ENCODE measurements around the gene PBLD.
"Not testable (repeated sequence)": the region's sequence is repeated elsewhere in the genome, so short reads cannot be mapped to it uniquely, and the experiment has no call there.

Gene PBLD

GRCh38 chr10:68330852-68331454, 1.8 kb downstream of the PBLD start:
- no peak for DNase-seq

DNA sequence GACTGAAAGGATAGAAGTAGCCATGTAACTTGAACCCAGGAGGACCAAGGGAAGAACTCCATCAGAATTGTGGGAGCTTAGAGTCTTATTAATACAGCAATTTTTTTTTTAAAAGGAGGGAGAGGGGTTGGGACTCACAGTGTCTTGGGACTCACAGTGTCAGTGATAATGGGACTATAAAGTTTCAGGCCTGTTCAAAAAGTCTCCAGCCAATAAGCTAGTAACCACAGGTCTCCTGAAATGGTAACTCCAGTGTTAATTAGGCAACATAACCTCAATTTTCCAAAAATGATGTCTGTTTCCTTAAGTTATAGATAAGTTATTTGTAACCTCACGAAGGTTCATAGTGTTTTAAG, 3.2 kb downstream of the PBLD start:
- DNase-seq, result no peak

- DNase-seq, result no peak
Observed at GRCh38 chr10:68327889-68328786, 4.6 kb downstream of the PBLD start.

DNA sequence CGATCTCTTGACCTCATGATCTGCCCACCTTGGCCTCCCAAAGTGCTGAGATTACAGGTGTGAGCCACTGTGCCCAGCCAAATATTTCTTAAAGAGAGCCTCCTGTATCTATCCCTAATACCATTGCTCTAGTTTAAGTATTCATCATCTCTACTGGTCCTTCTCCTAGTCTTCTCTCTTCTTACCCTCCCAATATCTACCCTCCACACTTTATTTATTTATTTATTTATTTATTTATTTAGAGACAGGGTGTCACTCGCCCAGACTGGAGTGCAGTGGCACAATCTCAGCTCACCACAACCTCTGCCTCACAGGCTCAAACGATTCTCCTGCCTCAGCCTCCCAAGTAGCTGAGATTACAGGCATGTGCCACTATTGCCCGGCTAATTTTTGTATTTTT, 8.3 kb downstream of the PBLD start:
- not testable (repeated sequence) for DNase-seq

GRCh38 chr10:68318331-68319059, 14.2 kb downstream of the PBLD start:
- DNase-seq, result no peak

DNA sequence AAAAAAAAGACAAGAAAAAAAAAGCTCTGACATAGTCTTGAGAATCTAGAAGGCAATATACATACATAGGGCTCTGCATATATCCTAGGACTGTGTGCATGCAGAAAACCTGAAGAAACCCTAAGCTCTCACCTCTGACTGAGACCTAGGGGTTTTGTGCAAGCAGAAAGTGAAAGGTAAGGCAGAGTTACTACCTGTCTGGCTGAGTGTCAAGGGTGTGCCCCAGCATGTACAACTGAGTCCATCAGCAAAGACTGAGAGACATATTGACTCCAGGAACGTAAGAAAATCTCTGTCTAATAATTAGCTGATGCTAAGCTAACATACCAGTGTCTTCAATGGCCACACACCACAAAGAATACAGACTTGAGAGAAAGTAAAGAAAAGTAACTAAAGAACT, 17.1 kb downstream of the PBLD start:
- DNase-seq, result no peak

DNA sequence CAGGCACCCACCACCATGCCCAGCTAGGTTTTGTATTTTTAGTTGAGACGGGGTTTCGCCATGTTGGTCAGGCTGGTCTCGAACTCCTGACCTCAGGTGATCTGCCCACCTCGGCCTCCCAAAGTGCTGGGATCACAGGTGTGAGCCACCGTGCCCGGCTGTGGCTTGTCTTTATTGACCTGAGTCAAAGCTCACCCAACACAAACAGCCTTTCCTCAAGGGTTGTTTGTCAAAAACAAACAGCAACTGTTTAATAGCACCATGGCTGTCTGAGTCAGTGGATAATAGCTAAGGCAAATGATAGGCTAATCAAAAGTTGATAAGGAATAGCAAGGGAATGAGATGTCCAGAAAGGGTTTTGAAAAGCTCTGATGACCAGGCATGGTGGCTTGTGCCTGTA, 17.8 kb downstream of the PBLD start:
- DNase-seq, result not testable (repeated sequence)

DNA sequence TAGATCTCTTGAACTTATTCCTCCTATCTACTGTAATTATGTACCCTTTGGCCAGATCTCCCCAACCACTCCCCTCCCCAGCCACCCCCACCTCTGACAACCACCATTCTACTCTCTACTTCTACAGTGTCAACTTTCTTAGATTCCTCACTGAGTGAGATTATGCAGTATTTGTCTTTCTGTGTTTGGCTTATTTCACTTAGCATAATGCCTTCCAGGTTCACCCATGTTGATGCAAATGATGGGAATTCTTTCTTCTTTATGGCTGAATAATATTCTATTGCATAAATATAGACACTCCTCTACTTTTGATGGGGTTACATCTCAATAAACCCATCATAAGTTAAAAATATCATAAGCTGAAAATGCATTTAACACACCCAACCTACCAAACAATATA, 22.2 kb downstream of the PBLD start:
- DNase-seq, result no peak

DNA sequence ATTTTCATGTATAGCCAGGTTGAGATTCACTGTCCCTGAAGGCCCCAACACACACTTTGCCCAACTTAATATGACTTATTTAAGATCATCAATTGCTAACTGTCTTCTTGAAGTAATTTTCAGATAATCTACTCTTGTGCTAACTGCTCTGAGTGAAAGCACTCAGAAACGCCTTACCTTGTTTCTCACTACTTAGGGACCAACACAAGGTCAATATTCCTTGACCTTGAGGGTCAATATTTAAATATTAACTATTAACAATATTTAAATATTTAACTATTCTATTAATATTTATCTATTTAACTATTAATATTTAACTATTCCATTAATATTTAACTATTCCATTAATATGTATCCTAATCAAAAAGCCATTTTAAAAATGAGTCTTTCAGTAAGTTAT, 26.9 kb downstream of the PBLD start:
- no peak for DNase-seq

DNA sequence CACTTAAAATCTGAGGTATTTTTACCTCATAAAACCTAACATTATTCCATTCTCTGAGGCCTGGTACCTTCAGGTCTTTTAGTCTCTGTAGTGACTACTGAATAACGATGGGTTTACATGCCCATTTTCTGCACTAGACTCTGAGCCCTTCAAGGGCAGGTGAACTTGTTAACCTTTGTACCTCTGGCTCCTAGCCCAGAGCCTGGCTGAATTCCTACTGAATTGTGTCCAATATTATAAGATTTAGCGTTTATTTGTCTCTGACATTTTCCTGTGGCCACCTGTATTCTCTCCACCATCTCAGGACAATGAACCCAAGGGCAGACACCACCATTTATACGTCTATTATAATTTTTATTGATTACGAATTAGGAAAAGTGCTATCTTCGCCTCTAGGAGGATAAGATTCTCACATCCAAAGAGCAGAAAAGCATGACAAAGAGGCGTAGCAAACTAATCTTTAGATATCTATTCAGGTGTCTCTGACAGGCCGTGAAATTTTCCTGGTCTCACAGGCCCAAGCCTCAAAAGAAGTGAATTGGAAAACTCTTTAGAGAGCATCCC, 28.8 kb downstream of the PBLD start:
- DNase-seq, result no peak

DNA sequence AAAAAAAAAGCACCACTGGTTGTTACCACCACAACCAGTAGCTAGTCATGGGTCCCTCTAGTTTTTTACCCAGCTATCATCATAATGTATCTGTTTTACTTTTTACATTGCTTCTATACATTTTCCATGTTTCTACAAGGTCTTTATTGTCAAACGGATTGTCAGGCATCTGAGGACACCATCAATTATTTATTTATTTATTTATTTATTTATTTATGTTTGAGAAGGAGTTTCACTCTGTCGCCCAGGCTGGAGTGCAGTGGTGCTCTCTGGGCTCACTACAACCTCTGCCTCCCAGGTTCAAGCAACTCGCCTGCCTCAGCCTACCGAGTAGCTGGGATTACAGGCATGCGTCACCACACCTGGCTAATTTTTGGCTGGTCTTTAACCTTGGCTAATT, 29.9 kb downstream of the PBLD start:
- no peak for DNase-seq

DNA sequence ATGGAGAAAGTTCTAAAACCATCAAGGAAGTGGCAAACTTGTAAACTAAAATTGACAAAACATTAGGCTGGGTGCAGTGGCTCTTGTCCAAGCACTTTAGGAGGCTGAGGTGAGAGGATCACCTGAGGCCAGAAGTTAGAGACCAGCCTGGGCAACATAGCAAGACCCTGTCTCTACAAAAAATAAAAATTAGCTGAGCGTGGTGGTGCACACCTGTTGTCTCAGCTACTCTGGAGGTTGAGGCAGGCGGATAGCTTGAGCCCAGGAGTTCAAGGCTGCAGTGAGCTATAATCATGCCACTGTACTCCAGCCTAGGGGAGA, 30.3 kb downstream of the PBLD start:
- DNase-seq, result no peak

DNA sequence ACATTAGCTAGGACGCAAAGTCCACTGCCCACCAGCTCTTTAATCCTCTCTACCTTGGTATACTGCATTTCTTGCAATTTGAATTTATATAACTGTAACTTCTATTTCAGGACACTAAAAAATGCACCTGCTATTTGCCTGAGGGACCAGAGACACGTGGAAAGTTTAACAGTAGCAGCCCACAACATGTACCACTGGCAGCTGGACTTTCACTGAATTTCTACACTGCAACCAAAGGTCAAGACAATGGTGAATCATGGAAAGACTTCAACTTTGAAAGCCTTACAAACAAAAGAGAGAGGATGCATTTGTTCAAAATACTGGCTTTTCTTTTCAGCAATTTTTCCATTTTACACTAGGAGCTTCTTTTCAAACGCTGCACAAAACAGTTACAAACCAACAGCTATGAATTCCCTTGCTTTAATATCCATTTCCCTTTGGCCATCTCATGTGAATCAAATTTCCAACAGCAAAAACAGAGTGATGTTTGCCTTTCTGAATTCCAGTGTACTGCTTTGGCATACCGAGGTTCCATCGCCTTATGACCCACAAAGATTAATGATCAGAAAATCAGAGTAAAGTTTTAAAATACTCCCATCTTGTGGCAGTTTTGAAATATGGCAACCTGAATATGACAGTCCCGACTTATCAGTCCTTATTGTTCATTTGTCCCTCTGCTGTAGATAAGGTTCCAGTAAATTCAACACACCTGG, 30.8 kb downstream of the PBLD start:
- DNase-seq, result no peak

GRCh38 chr10:68301301-68301700, 31.4 kb downstream of the PBLD start:
- no peak for DNase-seq

DNA sequence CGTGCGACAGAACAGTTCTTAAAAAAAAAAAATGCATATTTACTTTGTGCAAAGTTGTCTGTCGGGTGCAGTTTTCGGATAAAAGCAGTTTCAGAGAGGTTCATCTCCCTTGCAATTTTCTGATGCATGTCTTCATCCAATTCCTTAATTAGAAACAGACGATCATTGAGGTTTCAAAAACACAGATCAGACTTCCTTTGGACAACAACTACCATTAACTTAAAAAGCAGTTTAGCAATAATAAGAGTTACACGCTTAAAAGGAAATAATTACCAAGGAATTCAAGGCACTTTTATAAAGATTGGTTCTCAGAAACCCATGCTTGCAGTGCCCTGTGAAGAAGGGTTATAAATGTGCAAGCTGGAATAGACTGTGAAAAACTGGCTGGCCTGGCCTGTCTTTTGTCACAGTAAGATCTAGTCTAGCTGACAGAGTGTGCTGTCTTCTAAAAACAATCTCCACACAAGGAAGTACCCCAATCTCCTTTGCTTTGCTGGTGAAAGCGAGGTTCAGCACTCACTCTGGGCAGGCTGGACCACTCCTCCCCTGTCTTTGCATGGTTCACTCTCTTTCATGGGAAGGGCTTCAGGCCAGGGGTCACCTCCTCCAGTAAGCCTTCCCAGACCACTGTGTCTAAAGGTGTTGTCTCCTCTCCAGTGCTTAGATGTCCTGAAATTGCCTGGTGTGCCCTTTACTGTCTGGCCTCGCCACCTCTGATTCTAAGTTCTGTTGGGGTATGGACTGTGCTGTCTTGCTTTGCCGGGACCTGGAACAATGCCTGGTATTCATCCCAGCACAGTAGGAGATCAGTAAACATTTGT, 35.7 kb downstream of the PBLD start:
- no peak for DNase-seq

- DNase-seq, result no peak
Observed at GRCh38 chr10:68290736-68291135, 42.0 kb downstream of the PBLD start.

DNA sequence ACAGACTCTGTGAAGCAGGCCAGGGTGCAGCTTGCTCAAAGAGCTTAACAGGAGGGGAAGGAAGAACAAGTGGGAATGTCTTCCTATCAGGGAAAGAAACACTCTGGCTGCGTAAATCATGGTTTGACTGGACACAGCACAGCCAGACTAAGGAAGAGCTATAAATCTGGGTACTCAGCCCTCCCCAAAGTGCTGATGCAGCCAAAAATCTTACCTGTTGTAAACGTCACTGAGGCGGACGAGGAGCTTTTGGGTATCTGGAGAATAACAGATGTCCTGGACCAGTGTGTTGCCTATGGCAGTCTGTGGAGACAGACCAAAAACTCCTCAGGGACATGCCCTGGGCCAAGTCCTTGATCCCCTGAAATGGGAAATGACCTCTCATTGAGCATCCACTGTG, 44.0 kb downstream of the PBLD start:
- DNase-seq, result no peak

GRCh38 chr10:68284062-68285001, 48.4 kb downstream of the PBLD start:
- DNase-seq, result no peak

- DNase-seq, result no peak
Observed at GRCh38 chr10:68280758-68281157, 52.0 kb downstream of the PBLD start.

DNA sequence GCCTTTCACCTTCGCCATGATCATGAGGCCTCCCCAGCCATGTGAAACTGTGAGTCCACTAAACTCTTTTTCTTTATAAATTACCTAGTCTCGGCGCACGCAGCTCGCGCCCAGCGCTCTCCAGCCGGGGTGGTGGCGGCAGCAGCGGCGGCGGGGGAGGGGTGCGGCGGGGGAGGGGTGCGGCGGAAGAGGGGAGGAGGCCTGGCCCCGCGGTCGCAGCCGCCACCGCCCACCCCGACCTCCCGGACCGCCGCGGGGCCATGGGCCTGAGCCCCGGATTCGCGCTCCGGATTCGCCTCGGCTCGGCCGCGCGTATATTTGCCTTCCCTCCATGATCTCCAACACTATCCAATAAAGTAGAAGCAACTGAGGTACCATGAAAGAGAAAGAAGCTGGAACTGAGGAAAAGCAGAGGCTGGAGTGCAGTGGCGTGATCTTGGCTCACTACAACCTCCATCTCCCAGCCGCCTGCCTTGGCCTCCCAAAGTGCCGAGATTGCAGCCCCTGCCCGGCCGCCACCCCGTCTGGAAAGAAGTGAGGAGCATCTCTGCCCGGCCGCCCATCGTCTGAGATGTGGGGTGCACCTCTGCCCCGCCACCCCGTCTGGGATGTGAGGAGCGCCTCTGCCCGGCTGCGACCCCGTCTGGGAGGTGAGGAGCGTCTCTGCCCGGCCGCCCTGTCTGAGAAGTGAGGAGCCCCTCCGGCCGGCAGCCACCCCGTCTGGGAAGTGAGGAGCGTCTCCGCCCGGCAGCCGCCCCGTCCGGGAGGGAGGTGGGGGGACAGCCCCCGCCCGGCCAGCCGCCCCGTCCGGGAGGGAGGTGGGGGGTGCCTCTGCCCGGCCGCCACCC, 53.6 kb downstream of the PBLD start:
- DNase-seq, result not testable (repeated sequence)
